Measurements from ENCODE around the gene CXCL10.
"Not testable (repeated sequence)": the region's sequence is repeated elsewhere in the genome, so short reads cannot be mapped to it uniquely, and the experiment has no call there.

The CXCL10 gene

GRCh38 chr4:76023389-76023788 is at the start of gene CXCL10:
TSS of gene CXCL10 (minus strand) at chr4:76023497. CDS start at chr4:76023431, 66 bp downstream.
- DNase-seq, result no peak

GRCh38 chr4:76072760-76073159 is 49.5 kb upstream of the CXCL10 start:
- no peak for DNase-seq

- peak; percentile 58 for DNase-seq
These were observed 44.5 kb upstream of the CXCL10 start for GRCh38 chr4:76067652-76068286.

- DNase-seq, result no peak
These were observed 43.2 kb upstream of the CXCL10 start for GRCh38 chr4:76066546-76066945.

- no peak for DNase-seq
These were observed 38.7 kb upstream of the CXCL10 start for GRCh38 chr4:76061982-76062381.

- no peak for DNase-seq
These were observed 38.1 kb upstream of the CXCL10 start for GRCh38 chr4:76061421-76061820.

GRCh38 chr4:76060506-76060905 is 37.2 kb upstream of the CXCL10 start:
- DNase-seq, result no peak

GRCh38 chr4:76059750-76060149 is 36.5 kb upstream of the CXCL10 start:
- DNase-seq, result no peak

- DNase-seq, result no peak
These were observed 35.7 kb upstream of the CXCL10 start for GRCh38 chr4:76058888-76059426.

GRCh38 chr4:76058302-76058701 is 35.0 kb upstream of the CXCL10 start:
- no peak for DNase-seq

- no peak for DNase-seq
These were observed 32.1 kb upstream of the CXCL10 start for GRCh38 chr4:76055421-76055820.

GRCh38 chr4:76055016-76055415 is 31.7 kb upstream of the CXCL10 start:
- DNase-seq, result no peak

GRCh38 chr4:76053730-76054129 is 30.4 kb upstream of the CXCL10 start:
- DNase-seq, result no peak

GRCh38 chr4:76050560-76051050 is 27.3 kb upstream of the CXCL10 start:
- not testable (repeated sequence) for DNase-seq

- DNase-seq, result not testable (repeated sequence)
These were observed 26.6 kb upstream of the CXCL10 start for GRCh38 chr4:76049860-76050416.

- DNase-seq, result not testable (repeated sequence)
These were observed 21.4 kb upstream of the CXCL10 start for GRCh38 chr4:76044686-76045085.

- DNase-seq, result not testable (repeated sequence)
These were observed 20.0 kb upstream of the CXCL10 start for GRCh38 chr4:76043306-76043705.

- DNase-seq, result not testable (repeated sequence)
These were observed 19.1 kb upstream of the CXCL10 start for GRCh38 chr4:76042241-76042998.

GRCh38 chr4:76036855-76037254 is 13.6 kb upstream of the CXCL10 start:
- DNase-seq, result no peak

- DNase-seq, result no peak
These were observed 12.6 kb upstream of the CXCL10 start, which contains the start of gene CXCL11 for GRCh38 chr4:76035799-76036380. TSS of gene CXCL11 (minus strand) at chr4:76036070. CDS start at chr4:76035987, 83 bp downstream.

- DNase-seq, result no peak
These were observed 11.8 kb upstream of the CXCL10 start for GRCh38 chr4:76035141-76035540.

GRCh38 chr4:76029300-76029699 is 6.0 kb upstream of the CXCL10 start:
- no peak for DNase-seq

- peak; percentile 48 for DNase-seq
These were observed 5.1 kb upstream of the CXCL10 start for GRCh38 chr4:76028350-76028765.

Data from NCI-H146 (cell line).